ENCODE results near the gene CD300C. TPM values are rescaled to one million over a fixed set of nuclear protein-coding genes. Genes with fewer than 3 reads are reported as not detected.

The CD300C gene
- total and polyA plus RNA-seq, 2 experiments from 2014 or later, result 0.43 to 0.47 TPM

DNA sequence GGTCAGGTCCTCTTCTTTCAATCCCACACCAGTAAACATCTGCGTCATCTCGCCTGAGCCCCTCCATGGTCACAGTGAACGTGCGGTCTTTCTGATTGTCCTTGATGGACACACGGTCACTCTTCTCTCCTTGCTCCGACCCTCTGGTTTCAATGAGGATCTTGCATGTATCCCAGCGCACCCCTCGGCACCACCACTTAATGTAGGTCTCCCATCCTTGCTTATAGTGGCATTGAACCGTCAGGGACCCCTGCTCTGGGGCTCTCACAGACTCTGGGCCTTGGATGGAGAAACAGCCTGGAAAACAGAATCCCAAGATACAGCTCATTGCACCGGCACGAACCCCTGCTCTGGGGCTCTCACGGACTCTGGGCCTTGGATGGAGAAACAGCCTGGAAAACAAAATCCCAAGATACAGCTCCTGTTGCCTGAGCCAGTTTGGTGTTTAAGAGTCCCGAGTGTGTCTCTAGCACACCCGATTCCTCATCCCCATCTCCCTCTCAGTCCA, 20.1 kb downstream of the CD300C start:
- DNase-seq (ENCODE audit: low spot score), result no peak
- no peaks in the 10 kb centered on the region for H4K20me1 ChIP-seq (ENCODE audit: insufficient read depth, poor library complexity, severe bottlenecking)
- TF ChIP-seq, protein P1, sequence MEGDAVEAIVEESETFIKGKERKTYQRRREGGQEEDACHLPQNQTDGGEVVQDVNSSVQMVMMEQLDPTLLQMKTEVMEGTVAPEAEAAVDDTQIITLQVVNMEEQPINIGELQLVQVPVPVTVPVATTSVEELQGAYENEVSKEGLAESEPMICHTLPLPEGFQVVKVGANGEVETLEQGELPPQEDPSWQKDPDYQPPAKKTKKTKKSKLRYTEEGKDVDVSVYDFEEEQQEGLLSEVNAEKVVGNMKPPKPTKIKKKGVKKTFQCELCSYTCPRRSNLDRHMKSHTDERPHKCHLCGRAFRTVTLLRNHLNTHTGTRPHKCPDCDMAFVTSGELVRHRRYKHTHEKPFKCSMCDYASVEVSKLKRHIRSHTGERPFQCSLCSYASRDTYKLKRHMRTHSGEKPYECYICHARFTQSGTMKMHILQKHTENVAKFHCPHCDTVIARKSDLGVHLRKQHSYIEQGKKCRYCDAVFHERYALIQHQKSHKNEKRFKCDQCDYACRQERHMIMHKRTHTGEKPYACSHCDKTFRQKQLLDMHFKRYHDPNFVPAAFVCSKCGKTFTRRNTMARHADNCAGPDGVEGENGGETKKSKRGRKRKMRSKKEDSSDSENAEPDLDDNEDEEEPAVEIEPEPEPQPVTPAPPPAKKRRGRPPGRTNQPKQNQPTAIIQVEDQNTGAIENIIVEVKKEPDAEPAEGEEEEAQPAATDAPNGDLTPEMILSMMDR (IDR thresholded peaks at IDR 0.05; ENCODE audit: poor library complexity), result no peak
- TF ChIP-seq EZH2 (IDR thresholded peaks at IDR 0.05; ENCODE audit: borderline replicate concordance), result no peak
- TF ChIP-seq EZH2phosphoT487 (IDR thresholded peaks at IDR 0.05; ENCODE audit: low read depth, severe bottlenecking, unreplicated experiment), result no peak
- no peaks in the 10 kb centered on the region for H3K4me1 ChIP-seq (ENCODE audit: insufficient read depth)
- H3K4me2 ChIP-seq, result no peak overlapping the region
- no peak overlapping the region for H3K4me3 ChIP-seq
- no peak overlapping the region for H3K27ac ChIP-seq
- no peaks in the 10 kb centered on the region for H3K9me2 ChIP-seq (replicated peaks; ENCODE audit: insufficient read depth)
- no peaks in the 10 kb centered on the region for H3K36me3 ChIP-seq (replicated peaks; ENCODE audit: insufficient read depth, low read depth)
- no peaks in the 10 kb centered on the region for H3K79me2 ChIP-seq
- 91% methylated on average over 14 of the region's 14 CpGs for WGBS (ENCODE audit: low lambda C conversion rate, missing lambda C conversion rate)
- no peak overlapping the region for H2AFZ ChIP-seq
- H3K27me3 ChIP-seq, result no peaks in the 10 kb centered on the region
- H3K9me3 ChIP-seq (ENCODE audit: low read depth), result no peaks in the 10 kb centered on the region

DNA sequence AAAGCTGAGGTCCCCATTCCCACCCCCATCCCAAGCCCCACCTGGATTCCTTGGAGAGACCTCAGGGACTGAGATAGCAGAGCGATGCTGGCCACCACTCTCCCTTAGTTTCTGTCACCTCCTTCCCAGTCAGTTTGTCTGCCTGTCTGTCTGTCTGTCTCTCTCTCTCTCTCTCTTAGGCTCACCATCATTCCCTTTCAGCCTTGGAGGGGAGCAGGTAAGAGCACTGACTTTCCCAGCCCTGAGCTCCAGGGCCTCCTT, 20.5 kb downstream of the CD300C start:
- DNase-seq (ENCODE audit: low spot score), result no peak
- no peaks in the 10 kb centered on the region for H4K20me1 ChIP-seq (ENCODE audit: insufficient read depth, poor library complexity, severe bottlenecking)
- WGBS (ENCODE audit: low lambda C conversion rate, missing lambda C conversion rate), result 82% methylated on average over 1 of the region's 1 CpG
- H3K79me2 ChIP-seq, result no peaks in the 10 kb centered on the region
- no peaks in the 10 kb centered on the region for H3K4me1 ChIP-seq (ENCODE audit: insufficient read depth)
- no peaks in the 10 kb centered on the region for H3K27me3 ChIP-seq
- no peak overlapping the region for H3K4me3 ChIP-seq
- no peak overlapping the region for H2AFZ ChIP-seq
- H3K4me2 ChIP-seq, result no peak overlapping the region
- TF ChIP-seq EZH2phosphoT487 (IDR thresholded peaks at IDR 0.05; ENCODE audit: low read depth, severe bottlenecking, unreplicated experiment) (no peak), EZH2 (IDR thresholded peaks at IDR 0.05; ENCODE audit: borderline replicate concordance) (no peak)
- TF ChIP-seq, protein P1 (IDR thresholded peaks at IDR 0.05; ENCODE audit: poor library complexity), result no peak
- H3K27ac ChIP-seq, result no peak overlapping the region
- no peaks in the 10 kb centered on the region for H3K9me2 ChIP-seq (replicated peaks; ENCODE audit: insufficient read depth)
- no peaks in the 10 kb centered on the region for H3K36me3 ChIP-seq (replicated peaks; ENCODE audit: insufficient read depth, low read depth)
- no peaks in the 10 kb centered on the region for H3K9me3 ChIP-seq (ENCODE audit: low read depth)

DNA sequence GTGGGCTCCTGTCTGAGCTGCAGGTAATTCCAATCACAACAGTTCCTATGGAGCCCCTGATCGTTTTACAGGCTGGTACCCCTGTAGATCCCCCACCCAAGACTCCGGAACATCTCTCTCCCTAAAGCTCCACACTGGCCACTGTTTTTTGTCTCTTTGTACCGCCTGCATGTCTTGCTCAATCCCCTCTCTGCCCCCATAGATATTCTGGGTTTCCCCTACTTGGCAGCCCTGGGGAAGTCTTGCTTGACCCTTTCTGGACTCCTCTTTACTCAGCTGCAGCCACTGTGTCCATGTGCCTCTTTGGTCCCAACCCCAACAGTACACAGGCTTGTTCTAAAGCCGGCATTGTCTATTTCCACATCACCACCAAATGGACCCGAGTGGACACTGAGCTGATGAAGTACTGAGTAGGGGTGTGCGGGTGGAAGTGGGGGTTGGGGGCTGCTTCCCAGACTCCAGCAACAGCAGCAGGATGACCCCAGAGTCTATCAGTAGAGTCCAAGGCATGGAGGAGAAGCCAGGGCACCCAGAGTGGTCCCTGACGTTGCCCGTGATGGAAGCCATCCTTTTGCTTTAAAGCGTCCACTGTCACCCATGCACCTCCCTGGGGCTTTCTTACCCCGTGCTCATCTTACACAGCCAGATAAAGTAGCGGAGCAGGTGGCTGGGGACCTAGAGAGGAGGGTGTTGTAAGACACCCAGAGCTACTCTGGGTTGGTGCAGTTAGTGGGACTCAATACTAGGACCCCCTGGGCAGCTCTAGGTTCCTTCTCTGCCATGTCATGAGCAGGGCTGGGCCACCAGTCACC, 21.1 kb downstream of the CD300C start:
- no peak overlapping the region for H3K27ac ChIP-seq
- no peak for TF ChIP-seq EZH2 (IDR thresholded peaks at IDR 0.05; ENCODE audit: borderline replicate concordance)
- no peak for TF ChIP-seq EZH2phosphoT487 (IDR thresholded peaks at IDR 0.05; ENCODE audit: low read depth, severe bottlenecking, unreplicated experiment)
- TF ChIP-seq, protein P1 (IDR thresholded peaks at IDR 0.05; ENCODE audit: poor library complexity), result no peak
- no peaks in the 10 kb centered on the region for H3K36me3 ChIP-seq (replicated peaks; ENCODE audit: insufficient read depth, low read depth)
- no peaks in the 10 kb centered on the region for H3K27me3 ChIP-seq
- H3K9me3 ChIP-seq (ENCODE audit: low read depth), result no peaks in the 10 kb centered on the region
- no peak for DNase-seq (ENCODE audit: low spot score)
- H3K4me2 ChIP-seq, result no peak overlapping the region
- no peak overlapping the region for H3K4me3 ChIP-seq
- no peaks in the 10 kb centered on the region for H3K79me2 ChIP-seq
- 80% methylated on average over 11 of the region's 11 CpGs for WGBS (ENCODE audit: low lambda C conversion rate, missing lambda C conversion rate)
- no peaks in the 10 kb centered on the region for H3K9me2 ChIP-seq (replicated peaks; ENCODE audit: insufficient read depth)
- no peaks in the 10 kb centered on the region for H3K4me1 ChIP-seq (ENCODE audit: insufficient read depth)
- H4K20me1 ChIP-seq (ENCODE audit: insufficient read depth, poor library complexity, severe bottlenecking), result no peaks in the 10 kb centered on the region
- no peak overlapping the region for H2AFZ ChIP-seq

All from hepatocyte (in vitro differentiated cells).